ENCODE results near the gene SMOC1. TPM values are rescaled to one million over a fixed set of nuclear protein-coding genes. Genes with fewer than 3 reads are reported as not detected.

The SMOC1 gene
- total RNA-seq, 1 experiment from 2014 or later: not detected

DNA sequence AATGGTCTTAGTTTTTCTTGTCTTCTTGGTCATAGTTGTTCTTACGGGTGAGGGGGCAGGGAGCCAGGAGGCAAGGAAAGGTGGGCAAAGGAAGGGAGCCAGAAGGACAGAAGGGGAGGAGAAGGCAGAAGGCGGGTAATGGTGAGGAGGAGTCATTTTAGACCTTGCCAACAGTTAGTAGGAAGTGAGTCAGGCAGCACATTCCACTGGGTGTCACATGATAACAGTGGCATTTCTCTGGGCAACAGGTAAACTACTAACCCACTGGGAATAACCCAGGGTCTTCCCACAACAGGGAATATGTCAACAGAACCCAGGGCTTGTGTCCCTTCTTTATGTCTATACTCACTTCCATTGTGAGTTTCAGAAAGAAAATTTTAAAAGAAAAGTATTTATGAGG, 181.9 kb downstream of the SMOC1 start:
- intact Hi-C loops (cut with micrococcal nuclease; ENCODE audit: unreplicated experiment): no loop called here
- DNase-seq: no peak
- Histone ChIP-seq H3K4me1 (replicated peaks; ENCODE audit: insufficient read depth) (no peaks in the 10 kb centered on the region), H3K79me2 (ENCODE audit: low read depth) (no peaks in the 10 kb centered on the region), H2AFZ (no peak overlapping the region), H4K20me1 (ENCODE audit: insufficient read depth) (no peaks in the 10 kb centered on the region), H3K4me3 (no peak overlapping the region), H3K4me2 (no peak overlapping the region), H3K9me3 (ENCODE audit: insufficient read depth, low read depth) (no peaks in the 10 kb centered on the region), H3K27ac (no peak overlapping the region), H3K27me3 (ENCODE audit: insufficient read depth, low read depth) (peaks cover 30% of the 10 kb centered on the region; the same call in 1 of the 2 replicates), H3F3A (ENCODE audit: insufficient read depth, low read depth) (no peaks in the 10 kb centered on the region), H3K9me2 (ENCODE audit: insufficient read depth) (no peaks in the 10 kb centered on the region), H3K36me3 (ENCODE audit: low read depth) (no peaks in the 10 kb centered on the region)
- no TSS peak for BruUV-seq (replicated peaks)
- POLR2A ChIA-PET (ENCODE audit: unreplicated experiment): no interaction called here
- TF ChIP-seq EZH2 (IDR thresholded peaks at IDR 0.05; ENCODE audit: low read depth): no peak
- TF ChIP-seq, protein P1, sequence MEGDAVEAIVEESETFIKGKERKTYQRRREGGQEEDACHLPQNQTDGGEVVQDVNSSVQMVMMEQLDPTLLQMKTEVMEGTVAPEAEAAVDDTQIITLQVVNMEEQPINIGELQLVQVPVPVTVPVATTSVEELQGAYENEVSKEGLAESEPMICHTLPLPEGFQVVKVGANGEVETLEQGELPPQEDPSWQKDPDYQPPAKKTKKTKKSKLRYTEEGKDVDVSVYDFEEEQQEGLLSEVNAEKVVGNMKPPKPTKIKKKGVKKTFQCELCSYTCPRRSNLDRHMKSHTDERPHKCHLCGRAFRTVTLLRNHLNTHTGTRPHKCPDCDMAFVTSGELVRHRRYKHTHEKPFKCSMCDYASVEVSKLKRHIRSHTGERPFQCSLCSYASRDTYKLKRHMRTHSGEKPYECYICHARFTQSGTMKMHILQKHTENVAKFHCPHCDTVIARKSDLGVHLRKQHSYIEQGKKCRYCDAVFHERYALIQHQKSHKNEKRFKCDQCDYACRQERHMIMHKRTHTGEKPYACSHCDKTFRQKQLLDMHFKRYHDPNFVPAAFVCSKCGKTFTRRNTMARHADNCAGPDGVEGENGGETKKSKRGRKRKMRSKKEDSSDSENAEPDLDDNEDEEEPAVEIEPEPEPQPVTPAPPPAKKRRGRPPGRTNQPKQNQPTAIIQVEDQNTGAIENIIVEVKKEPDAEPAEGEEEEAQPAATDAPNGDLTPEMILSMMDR (conservative IDR thresholded peaks at IDR 0.05): no peak
- CTCF ChIA-PET: no interaction called here

DNA sequence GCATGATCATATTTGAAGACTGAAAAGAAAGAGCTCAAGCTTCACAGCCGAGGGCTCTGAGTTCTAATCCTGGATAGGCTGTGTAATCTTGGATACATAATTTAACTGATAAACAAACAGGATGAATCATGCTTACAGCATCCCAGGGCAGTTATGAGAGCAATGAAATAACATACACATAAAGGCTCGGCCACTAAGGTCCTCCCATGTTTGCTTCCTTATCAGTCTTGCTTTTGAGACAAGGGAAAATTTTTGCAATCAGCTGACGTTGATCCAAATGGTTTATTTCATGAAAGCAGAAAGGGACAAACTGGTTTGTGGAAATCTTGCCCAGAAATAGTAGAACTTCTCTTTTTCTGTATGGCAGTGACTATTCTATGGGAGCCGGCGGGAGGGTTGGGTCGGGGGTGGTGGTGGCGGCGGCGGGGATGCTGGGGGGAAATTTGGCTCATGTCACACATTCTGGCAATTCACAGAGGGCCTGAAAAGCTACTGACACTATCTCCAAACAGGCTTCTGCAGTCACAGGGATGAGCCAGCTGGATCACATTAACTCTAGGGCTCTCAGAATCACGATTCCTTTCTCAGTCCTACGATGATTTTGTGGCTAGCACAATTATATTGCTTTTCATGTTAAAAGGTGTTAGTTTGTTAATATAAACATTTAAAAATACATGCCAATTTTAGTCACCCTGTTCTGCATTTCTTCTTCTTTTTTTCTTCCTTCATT, 185.1 kb downstream of the SMOC1 start:
- Histone ChIP-seq H3K27me3 (ENCODE audit: insufficient read depth, low read depth) (peaks cover 45% of the 10 kb centered on the region), H3K4me1 (replicated peaks; ENCODE audit: insufficient read depth) (no peaks in the 10 kb centered on the region), H4K20me1 (ENCODE audit: insufficient read depth) (no peaks in the 10 kb centered on the region), H3K36me3 (ENCODE audit: low read depth) (no peaks in the 10 kb centered on the region), H3K79me2 (ENCODE audit: low read depth) (no peaks in the 10 kb centered on the region), H3K4me2 (no peak overlapping the region), H3K4me3 (no peak overlapping the region), H3K9me2 (ENCODE audit: insufficient read depth) (no peaks in the 10 kb centered on the region), H3K9me3 (ENCODE audit: insufficient read depth, low read depth) (no peaks in the 10 kb centered on the region), H3F3A (ENCODE audit: insufficient read depth, low read depth) (no peaks in the 10 kb centered on the region), H3K27ac (no peak overlapping the region), H2AFZ (no peak overlapping the region)
- DNase-seq: no peak
- TF ChIP-seq EZH2 (IDR thresholded peaks at IDR 0.05; ENCODE audit: low read depth): no peak
- TF ChIP-seq, protein P1 (conservative IDR thresholded peaks at IDR 0.05): no peak
- no TSS peak for BruUV-seq (replicated peaks)
- ChIA-PET POLR2A (ENCODE audit: unreplicated experiment) (no interaction called here), CTCF (no interaction called here)
- intact Hi-C loops (cut with micrococcal nuclease; ENCODE audit: unreplicated experiment): no loop called here

DNA sequence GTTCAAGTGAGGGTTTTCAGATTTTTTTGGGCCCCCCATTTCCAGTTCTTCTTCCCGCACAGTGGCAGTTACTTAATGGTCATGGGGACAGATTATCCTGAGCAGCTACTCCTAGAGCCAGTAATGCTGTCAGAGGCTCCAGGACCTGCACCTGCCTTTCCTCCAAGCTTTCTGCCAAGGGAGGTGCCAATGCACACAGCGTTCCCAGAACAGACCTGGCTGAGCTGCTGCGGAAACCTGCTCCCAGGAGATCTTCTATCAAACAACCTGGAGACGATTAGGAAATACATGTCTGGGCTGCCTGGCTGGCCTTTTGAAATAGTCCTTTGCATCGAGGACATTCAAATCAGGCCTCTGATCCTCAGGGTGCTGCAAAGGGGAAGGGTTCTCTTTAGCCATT, 188.6 kb downstream of the SMOC1 start:
- Histone ChIP-seq H4K20me1 (ENCODE audit: insufficient read depth) (no peaks in the 10 kb centered on the region), H3K79me2 (ENCODE audit: low read depth) (no peaks in the 10 kb centered on the region), H3K9me2 (ENCODE audit: insufficient read depth) (no peaks in the 10 kb centered on the region), H3K4me2 (no peak overlapping the region), H3K4me1 (replicated peaks; ENCODE audit: insufficient read depth) (no peaks in the 10 kb centered on the region), H3K4me3 (no peak overlapping the region), H3K27ac (no peak overlapping the region), H2AFZ (no peak overlapping the region), H3K9me3 (ENCODE audit: insufficient read depth, low read depth) (no peaks in the 10 kb centered on the region), H3F3A (ENCODE audit: insufficient read depth, low read depth) (no peaks in the 10 kb centered on the region), H3K27me3 (ENCODE audit: insufficient read depth, low read depth) (peaks cover 60% of the 10 kb centered on the region), H3K36me3 (ENCODE audit: low read depth) (no peaks in the 10 kb centered on the region)
- no peak for DNase-seq
- CTCF ChIA-PET: no interaction called here
- POLR2A ChIA-PET (ENCODE audit: unreplicated experiment): no interaction called here
- intact Hi-C loops (cut with micrococcal nuclease; ENCODE audit: unreplicated experiment): no loop called here
- no peak for TF ChIP-seq EZH2 (IDR thresholded peaks at IDR 0.05; ENCODE audit: low read depth)
- TF ChIP-seq, protein P1 (conservative IDR thresholded peaks at IDR 0.05): no peak
- BruUV-seq (replicated peaks): no TSS peak
